Stimulated activated CD8-positive, alpha-beta memory T cell treated with anti-CD3 and anti-CD28 coated beads, Interleukin-12 subunit alpha, Interleukin-12 subunit beta, amount 100 ng/mL, for 1 hour (primary cell): ENCODE results near the gene OR8K3.

Experiments used
- DNase-seq: peaks from one replicate; pipeline ENCODE4 v3.0.0-alpha.2; 2020; ENCODE audit warnings: low read depth

The OR8K3 gene

GRCh38 chr11:56314844-56315243 lies at the start of gene OR8K3:
Gene OR8K3, plus strand, starts transcription at chr11:56315144. Its CDS starts 3,163 bp downstream, at chr11:56318307.
- no peak for DNase-seq

- DNase-seq = no peak
Observed at GRCh38 chr11:56271092-56271491, 43.9 kb upstream of the OR8K3 start.

- no peak for DNase-seq
Observed at GRCh38 chr11:56273854-56274253, 41.1 kb upstream of the OR8K3 start, which contains the start of gene OR5T1. Gene OR5T1, plus strand, starts transcription at chr11:56274154. Its CDS starts 1,485 bp downstream, at chr11:56275639.

DNA sequence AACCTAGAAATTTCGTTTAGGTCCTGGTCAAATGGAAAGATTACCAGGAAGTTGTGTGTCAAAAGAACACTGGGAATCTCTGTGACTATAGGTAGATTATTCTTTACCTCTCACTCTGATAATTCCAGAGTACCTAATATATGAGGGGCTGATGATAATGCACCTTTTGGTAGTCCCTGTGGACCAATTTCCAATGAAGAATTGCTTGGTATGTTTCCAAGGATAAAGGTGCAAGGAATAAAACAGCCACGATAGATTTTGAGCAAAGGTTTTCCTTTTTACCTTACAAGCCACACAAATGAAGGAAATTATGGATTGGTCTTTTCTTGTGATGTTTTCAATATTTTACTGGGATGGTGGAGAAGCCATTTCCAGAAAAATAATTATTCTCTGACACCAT lies 22.8 kb upstream of the OR8K3 start, which contains the start of gene OR8H1:
TSS of gene OR8H1 (minus strand) at position 101 of the 400 bp plus-strand sequence. CDS start 1,192 bp downstream, outside the sequence.
- no peak for DNase-seq

GRCh38 chr11:56296898-56297297 lies 18.0 kb upstream of the OR8K3 start:
- DNase-seq = no peak

- DNase-seq = no peak
Observed at GRCh38 chr11:56307836-56308235, 7.1 kb upstream of the OR8K3 start.

- no peak for DNase-seq
Observed at GRCh38 chr11:56331861-56332491, 17.0 kb downstream of the OR8K3 start.

GRCh38 chr11:56333156-56333555 lies 18.2 kb downstream of the OR8K3 start:
- DNase-seq = no peak

DNA sequence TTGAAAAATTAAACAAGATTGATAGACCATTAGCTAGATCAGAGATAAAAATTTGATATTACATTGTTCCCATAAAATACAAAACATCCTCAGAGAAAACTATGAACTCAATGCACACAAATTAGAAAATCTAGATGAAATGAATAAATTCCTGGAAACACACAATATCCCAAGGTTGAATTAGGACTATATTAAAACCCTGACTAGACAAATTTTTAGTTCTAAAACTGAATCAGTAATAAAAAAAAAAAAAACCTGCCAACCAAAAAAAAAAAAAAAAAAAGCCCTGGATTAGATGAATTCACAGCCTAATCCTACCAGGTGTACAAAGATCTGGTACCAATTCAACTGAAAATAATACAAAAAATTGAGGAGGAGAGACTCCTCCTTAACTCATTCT lies 25.3 kb downstream of the OR8K3 start:
- no peak for DNase-seq

- DNase-seq = no peak
Observed at GRCh38 chr11:56345739-56346138, 30.8 kb downstream of the OR8K3 start, which contains the start of gene OR8K1. Gene OR8K1, plus strand, starts transcription at chr11:56346039. Its CDS starts 0 bp downstream, at chr11:56346039.

DNA sequence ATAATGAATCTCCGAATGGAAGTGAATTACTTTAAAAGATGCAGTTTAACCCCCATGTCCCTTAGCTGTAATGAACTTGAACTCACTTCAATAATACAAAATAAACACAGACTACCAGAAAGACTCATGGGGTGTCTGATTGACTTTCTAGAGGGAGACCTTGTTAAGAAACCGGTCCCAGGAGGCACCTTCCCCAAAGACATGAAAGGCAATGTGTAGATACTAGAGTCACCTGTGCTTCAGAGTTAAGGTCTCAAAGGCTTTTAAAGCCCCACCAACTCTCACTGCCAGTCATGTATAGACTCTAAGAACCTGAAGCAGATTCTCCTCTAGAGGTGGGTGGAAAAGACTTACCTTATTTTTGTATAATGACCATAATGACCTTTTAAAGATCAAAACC lies 39.0 kb downstream of the OR8K3 start, which contains the start of gene OR8J1:
TSS of gene OR8J1 (plus strand) at position 301 of the 400 bp plus-strand sequence. CDS start 5,956 bp downstream, outside the sequence.
- no peak for DNase-seq
